Ovary (tissue), 9 donors: ENCODE results near the gene ENAH. TPM values are rescaled to one million over a fixed set of nuclear protein-coding genes. Genes with fewer than 3 reads are reported as not detected.

Experiments used
- DNase-seq, 5 donors: peaks; one replicate each; pipeline ENCODE4 v3.0.0-alpha.2; 2019 to 2020
- H3K27ac ChIP-seq, 2 donors: fragments of 200-600 bp; one replicate each; pipeline versions ENCODE4 v1.5.1 to v1.8.0; 2019 to 2022
- H3K27me3 ChIP-seq: fragments of 200-600 bp; one replicate; pipeline ENCODE4 v1.8.0; 2022
- H3K36me3 ChIP-seq: fragments of 200-600 bp; sonication (generic); one replicate; pipeline ENCODE4 v1.5.1; 2019
- H3K4me1 ChIP-seq: one replicate; pipeline ENCODE4 v1.8.1; 2013; ENCODE audit warnings: mild to moderate bottlenecking, moderate library complexity; ENCODE audit not compliant: insufficient read depth
- H3K4me3 ChIP-seq: fragments of 200-600 bp; sonication (generic); one replicate; pipeline ENCODE4 v1.5.1; 2017
- H3K9me3 ChIP-seq, 2 donors: fragments of 200-600 bp in 1 of 2; sonication (generic) in 1 of 2; one replicate each; pipeline versions ENCODE4 v1.5.1 to v1.8.1; 2013 to 2019; ENCODE audit warnings: mild to moderate bottlenecking in 1 of 2, moderate library complexity in 1 of 2
- EP300 ChIP-seq: sonication (generic); formaldehyde crosslinking; IDR thresholded peaks from one replicate; pipeline ENCODE4 v1.6.1; 2017; ENCODE audit warnings: antibody characterized with exemption
- POLR2A ChIP-seq: fragments of 450-650 bp; IDR thresholded peaks from one replicate; pipeline ENCODE4 v1.6.1; 2017; ENCODE audit warnings: antibody characterized with exemption, mild to moderate bottlenecking, moderate library complexity
- WGBS, 3 donors: extraction: QIAGEN DNeasy Blood & Tissue Kit in 1 of 3; methylation state at CpG; one replicate each; pipeline versions ENCODE4 v1.1.5 to v1.1.7; 2013 to 2017; 5-methylcytosine and 5-hydroxymethylcytosine counted together
- intact Hi-C, 4 donors: fragments of 100-400 bp; cut with DNase I; formaldehyde crosslinking; loops; one replicate each; pipeline versions ENCODE4 v1.11.0 to v1.15.1; 2022 to 2023
- polyA plus RNA-seq, 2 donors: library from polyadenylated mRNA; stranded (reverse); fragments of 200-250 nt in 1 of 2; fragments of 350-450 nt in 1 of 2; fragmentation: Illumina TruSeq in 1 of 2; extraction: RNeasy Lipid Tissue Mini Kit (QIAGEN cat#74804) in 1 of 2; gene quantifications; one replicate each; pipeline ENCODE4 v1.2.3, GENCODE V29; 2013 to 2014
- total RNA-seq, 7 donors: library from RNA; depleted of rRNA in 2 of 7; stranded (reverse); fragments of >200 nt in 2 of 7; fragmentation: NEBNext Ultra II Directional in 3 of 7; extraction: Animal tissue kit (Norgen Biotek cat#: 25700) in 3 of 7; gene quantifications; one replicate each; pipeline versions ENCODE4 v1.1.0 to v1.2.4, GENCODE V29; 2016 to 2023
- TF ChIP-seq, protein P1 (sequence below), 3 donors: fragments of 450-650 bp in 2 of 3; fragments of 200-600 bp in 1 of 3; IDR thresholded peaks; one replicate each; pipeline versions ENCODE4 v1.5.1 to v1.8.0; 2016 to 2022; ENCODE audit warnings: antibody characterized with exemption in 3 of 3, mild to moderate bottlenecking in 1 of 3
- donor health status: DM: no; HTN: no; CAD: no; lungs with moderate emphysema.
- donor health status: DM: no; HTN: no; CAD: no.
- donor health status: Bipolar disorder and iron deficiency.
- donor health status: DM: yes; HTN: yes; CAD: no.
- donor health status: DM: no; HTN: no; CAD: no.
- donor health status: DM: yes; HTN: yes; CAD: no.

ENAH gene
- total and polyA plus RNA-seq, 9 donors = 33.4 to 137 (median 88.6) TPM

DNA sequence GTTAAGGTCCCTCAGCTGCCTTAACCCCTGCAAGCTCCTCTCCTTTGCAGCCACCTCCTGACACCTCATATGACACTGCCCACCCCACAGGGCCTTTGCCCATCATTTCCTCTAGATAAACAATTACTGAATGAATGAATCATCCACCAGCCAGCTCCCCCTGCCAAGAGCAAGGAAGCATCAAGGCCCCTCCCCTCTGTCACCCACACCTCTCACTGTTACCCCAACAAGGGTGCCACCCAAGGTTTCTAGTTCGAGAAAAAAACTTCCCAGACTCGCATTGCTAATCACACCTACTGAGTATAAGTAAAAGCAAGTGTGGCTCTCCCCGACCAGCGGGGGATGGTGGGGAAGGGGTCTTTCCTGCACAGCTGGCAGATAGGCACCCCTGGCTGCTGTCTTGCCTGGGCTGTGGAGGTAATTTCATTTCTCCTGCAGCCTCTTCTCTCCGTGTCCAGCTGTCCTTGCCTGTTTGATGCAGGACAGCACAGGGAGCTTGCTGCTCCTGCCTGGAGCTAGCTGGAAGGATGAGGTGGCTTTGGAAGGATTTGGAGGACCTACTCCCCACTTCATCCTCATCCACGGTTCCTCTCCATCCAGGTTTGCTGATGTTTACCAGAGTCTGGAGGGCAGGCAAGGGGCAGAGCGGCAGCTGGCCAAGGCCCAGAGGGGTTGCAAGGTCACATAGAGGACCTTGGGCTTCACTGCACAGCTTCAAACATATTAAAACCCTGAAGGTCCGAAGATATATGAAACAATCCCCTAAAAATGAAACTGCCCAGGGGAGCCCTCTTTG, 192.0 kb downstream of the ENAH start:
- H3K27ac ChIP-seq = no peak overlapping the region
- H3K4me3 ChIP-seq = no peak overlapping the region
- H3K36me3 ChIP-seq = no peaks in the 10 kb centered on the region
- H3K9me3 ChIP-seq = no peaks in the 10 kb centered on the region
- TF ChIP-seq EP300 = no peak
- intact Hi-C loops = no loop called here
- no peaks in the 10 kb centered on the region for H3K27me3 ChIP-seq
- DNase-seq = no peak
- peaks cover 7% of the 10 kb centered on the region for H3K4me1 ChIP-seq
- WGBS, 3 donors = 54 to 79% (median 59%) methylated on average over 8 of the region's 8 CpGs

DNA sequence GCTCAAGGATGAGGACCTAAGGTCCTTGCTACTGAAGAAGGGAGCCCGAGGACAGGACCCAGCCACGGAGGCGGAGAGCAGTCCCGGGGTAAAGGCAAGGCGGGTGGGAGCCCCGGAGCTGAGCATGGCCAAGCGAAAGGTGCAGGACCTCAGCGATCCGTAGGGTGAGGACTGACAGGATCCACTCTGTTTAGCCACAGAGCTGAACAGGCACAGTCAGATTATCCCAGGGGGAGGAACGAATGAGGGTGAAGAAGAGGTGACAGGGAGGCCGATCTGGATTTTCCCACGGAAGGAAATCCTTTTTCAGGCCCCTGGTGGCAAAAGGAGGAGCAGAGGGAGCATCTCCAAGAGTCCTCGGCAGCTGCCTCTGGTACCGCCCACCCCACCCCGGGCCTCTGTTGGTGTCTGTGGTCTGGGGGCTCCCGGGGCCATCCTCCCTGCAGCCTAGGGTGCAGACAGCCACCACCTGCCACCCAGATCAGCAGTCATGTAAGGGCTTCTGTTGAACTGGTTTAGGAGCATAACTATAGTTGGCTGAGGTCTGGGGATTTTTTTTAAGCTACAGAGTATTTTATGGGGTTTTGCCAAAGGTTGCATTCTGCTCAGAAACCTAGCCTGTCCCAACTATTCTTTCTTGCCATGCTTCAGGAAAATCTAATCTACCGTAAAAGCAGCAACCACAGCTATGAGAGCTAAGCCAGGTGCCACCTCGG, 192.7 kb downstream of the ENAH start:
- H3K4me3 ChIP-seq = no peak overlapping the region
- TF ChIP-seq EP300 = no peak
- TF ChIP-seq POLR2A = no peak
- TF ChIP-seq, protein P1, sequence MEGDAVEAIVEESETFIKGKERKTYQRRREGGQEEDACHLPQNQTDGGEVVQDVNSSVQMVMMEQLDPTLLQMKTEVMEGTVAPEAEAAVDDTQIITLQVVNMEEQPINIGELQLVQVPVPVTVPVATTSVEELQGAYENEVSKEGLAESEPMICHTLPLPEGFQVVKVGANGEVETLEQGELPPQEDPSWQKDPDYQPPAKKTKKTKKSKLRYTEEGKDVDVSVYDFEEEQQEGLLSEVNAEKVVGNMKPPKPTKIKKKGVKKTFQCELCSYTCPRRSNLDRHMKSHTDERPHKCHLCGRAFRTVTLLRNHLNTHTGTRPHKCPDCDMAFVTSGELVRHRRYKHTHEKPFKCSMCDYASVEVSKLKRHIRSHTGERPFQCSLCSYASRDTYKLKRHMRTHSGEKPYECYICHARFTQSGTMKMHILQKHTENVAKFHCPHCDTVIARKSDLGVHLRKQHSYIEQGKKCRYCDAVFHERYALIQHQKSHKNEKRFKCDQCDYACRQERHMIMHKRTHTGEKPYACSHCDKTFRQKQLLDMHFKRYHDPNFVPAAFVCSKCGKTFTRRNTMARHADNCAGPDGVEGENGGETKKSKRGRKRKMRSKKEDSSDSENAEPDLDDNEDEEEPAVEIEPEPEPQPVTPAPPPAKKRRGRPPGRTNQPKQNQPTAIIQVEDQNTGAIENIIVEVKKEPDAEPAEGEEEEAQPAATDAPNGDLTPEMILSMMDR (IDR thresholded peaks at IDR 0.05) = no peak
- no peak overlapping the region for H3K27ac ChIP-seq
- intact Hi-C loops = no loop called here
- WGBS, 3 donors = 48 to 59% (median 58%) methylated on average over 18 of the region's 18 CpGs
- H3K36me3 ChIP-seq = no peaks in the 10 kb centered on the region
- H3K4me1 ChIP-seq = peaks cover 7% of the 10 kb centered on the region
- no peaks in the 10 kb centered on the region for H3K9me3 ChIP-seq
- no peaks in the 10 kb centered on the region for H3K27me3 ChIP-seq
- DNase-seq = peak in 1 of 5 donors; percentile 17

DNA sequence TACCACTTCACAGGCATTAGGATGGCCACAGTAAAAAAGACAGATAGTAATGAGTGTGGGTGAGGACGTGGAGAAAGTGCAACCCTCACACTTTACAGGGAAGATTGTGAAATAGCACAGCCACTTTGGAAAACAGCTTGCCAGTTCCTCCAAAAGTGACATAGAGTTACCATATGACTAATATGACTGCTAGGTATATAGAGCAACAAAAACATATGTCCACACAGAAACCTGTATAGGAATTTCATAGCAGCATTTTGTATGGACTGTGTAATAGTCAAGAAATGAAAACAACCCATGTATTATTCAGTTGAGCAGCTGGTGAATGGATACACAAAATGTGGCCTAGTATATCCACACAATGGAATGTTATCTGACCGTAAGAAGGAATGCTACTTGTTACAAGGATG, 194.7 kb downstream of the ENAH start:
- no peak overlapping the region for H3K27ac ChIP-seq
- TF ChIP-seq EP300 = no peak
- TF ChIP-seq, protein P1 (IDR thresholded peaks at IDR 0.05) = no peak
- TF ChIP-seq POLR2A = no peak
- intact Hi-C loops = no loop called here
- H3K27me3 ChIP-seq = no peaks in the 10 kb centered on the region
- H3K9me3 ChIP-seq = no peaks in the 10 kb centered on the region
- H3K4me3 ChIP-seq = no peak overlapping the region
- no peak for DNase-seq
- no peaks in the 10 kb centered on the region for H3K36me3 ChIP-seq
- H3K4me1 ChIP-seq = peaks cover 7% of the 10 kb centered on the region
- WGBS, 3 donors = 18 to 36% (median 27%) methylated on average over 2 of the region's 2 CpGs

DNA sequence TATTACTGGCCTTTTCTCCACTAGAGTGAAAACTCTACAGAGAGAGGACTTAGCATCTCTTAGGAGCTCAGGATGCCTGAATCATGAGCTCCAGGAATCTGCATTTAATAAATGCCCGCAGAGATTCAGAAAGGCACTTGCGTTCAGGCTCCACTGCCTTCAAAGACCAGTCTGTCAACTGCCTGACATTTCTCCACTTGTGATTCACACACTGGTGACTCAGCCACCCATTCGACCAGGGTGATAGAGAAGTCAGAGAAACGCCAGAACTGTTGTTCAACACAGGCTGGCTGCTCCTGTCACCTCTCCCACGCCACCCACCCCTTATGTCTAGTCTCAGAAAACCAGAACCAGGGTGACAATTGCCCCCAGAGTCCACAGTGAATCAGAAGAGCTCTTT, 198.2 kb downstream of the ENAH start:
- Histone ChIP-seq H3K36me3 (no peaks in the 10 kb centered on the region), H3K4me3 (no peak overlapping the region), H3K27me3 (no peaks in the 10 kb centered on the region), H3K9me3 (no peaks in the 10 kb centered on the region), H3K4me1 (no peaks in the 10 kb centered on the region), H3K27ac (no peak overlapping the region)
- no peak for DNase-seq
- TF ChIP-seq, protein P1 (IDR thresholded peaks at IDR 0.05) = no peak
- no peak for TF ChIP-seq POLR2A
- no peak for TF ChIP-seq EP300
- intact Hi-C loops = no loop called here
- 60 to 71% (median 66%) methylated on average over 5 of the region's 5 CpGs for WGBS, 3 donors
